CD4-positive, alpha-beta T cell treated with Interleukin-12 subunit alpha and Interleukin-12 subunit beta, for 1 hour (primary cell): ENCODE results near the gene PTBP1.
"Not testable (repeated sequence)": the region's sequence is repeated elsewhere in the genome, so short reads cannot be mapped to it uniquely, and the experiment has no call there.

ENCODE experiments used
- DNase-seq: peaks from one replicate; pipeline ENCODE4 v3.0.0-alpha.2; 2020

The PTBP1 gene

DNA sequence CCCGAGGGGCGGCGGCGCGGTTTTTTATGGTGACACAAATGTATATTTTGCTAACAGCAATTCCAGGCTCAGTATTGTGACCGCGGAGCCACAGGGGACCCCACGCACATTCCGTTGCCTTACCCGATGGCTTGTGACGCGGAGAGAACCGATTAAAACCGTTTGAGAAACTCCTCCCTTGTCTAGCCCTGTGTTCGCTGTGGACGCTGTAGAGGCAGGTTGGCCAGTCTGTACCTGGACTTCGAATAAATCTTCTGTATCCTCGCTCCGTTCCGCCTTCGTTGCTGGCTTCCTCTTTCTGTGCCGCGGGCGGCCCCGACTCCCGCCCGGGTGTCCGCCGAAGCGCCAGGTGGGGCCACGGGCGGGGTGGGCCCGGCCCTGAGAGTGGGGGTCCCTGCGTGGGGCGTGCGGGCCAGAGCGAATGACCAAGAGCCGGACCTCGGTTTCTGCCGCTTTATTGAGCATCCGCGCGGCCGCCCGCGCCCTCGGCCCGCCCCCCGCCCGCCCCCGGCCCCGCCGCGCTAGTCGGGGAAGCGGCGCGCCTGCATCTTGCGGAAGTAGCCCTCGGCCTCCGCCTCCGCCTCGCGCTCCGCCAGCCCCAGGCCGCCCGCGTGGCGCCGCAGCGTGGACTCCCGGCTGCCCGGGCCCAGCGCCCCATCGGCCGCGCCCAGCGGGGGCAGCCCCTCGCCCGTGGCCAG lies 14.9 kb downstream of the PTBP1 start:
- no peak for DNase-seq

DNA sequence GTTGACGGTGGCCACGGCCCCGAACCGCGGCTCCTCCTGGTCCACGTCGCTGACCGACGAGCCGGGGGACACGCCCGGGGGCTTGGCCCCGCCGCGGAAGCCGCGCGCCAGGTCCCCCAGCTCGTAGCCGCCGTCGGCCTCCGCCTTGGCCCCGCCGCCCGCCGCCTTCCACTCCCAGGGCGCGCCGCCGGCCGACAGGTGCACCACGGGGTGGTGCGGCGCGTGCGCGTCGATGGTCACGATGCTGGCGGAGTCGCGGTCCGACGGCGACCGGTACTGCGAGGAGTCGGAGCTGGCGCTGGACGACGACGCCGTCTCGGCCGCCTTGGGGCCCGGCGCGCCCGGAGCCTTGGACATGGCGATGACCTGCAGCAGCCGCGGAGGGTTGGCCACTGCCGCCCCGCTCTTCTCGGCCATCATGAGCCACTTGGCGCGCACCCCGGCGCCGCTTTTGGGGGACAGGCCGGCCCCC lies 15.5 kb downstream of the PTBP1 start:
- DNase-seq: no peak

- DNase-seq: no peak
These were observed 16.2 kb downstream of the PTBP1 start for GRCh38 chr19:813219-814151.

GRCh38 chr19:814152-815078 lies 17.2 kb downstream of the PTBP1 start:
- DNase-seq: no peak

DNA sequence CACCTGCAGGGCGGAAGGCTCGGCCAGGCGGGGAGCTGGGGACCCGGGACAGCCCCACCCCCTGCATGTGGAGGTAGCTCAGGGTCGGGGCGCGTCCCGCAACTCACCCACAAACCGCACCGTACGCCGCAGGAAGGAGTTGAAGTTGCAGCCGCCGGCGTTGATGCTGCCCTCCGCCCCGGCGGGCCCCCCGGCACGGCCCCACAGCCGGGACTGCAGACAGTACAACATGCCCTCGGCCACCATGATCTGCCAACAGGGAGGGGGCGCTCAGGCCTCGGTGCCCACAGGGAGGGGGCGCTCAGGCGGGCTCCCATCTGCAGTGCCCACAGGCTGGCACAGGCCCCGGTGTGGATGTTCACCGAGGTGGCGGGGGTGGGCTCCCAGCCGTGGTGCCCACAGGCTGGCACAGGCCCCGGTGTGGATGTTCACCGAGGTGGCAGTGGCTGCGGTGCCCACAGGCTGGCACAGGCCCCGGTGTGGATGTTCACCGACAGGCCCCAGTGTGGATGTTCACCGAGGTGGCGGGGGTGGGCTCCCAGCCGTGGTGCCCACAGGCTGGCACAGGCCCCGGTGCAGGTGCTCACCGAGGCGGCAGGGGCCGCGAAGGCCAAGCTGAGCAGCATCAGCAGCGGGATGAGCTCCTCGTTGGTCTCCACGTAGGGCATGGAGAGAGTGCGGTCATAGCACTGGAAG lies 18.0 kb downstream of the PTBP1 start:
- DNase-seq: no peak

DNA sequence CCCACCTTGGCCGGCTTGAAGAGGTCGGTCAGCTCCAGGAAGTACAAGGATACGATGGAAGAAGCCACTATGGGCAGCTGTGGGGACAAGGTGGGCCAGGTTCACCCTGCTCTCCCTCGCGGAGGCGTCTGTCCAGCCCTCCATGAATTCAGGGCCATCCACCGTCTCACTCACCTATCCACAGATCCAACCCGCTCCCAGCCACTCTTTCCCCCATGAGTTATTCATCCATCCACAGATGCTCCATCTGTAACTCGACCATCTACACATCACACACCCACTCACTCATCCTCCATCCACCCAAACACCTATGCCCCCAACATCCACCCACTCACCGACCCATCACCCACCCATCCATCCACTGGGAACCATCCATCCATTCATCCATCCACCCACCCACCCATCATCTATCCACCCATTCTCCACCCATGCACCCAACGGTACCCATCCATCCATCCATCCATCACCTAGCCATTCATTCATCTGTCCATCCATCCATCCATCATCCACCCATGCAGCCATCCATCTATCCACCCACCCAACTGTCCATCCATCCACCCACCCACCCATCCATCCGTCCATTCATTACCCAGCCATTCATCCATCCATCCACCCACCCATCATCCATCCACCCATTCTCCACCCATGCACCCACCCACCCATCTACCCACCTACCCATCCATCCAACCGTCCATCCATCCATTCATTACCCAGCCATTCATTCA lies 18.7 kb downstream of the PTBP1 start:
- no peak for DNase-seq

DNA sequence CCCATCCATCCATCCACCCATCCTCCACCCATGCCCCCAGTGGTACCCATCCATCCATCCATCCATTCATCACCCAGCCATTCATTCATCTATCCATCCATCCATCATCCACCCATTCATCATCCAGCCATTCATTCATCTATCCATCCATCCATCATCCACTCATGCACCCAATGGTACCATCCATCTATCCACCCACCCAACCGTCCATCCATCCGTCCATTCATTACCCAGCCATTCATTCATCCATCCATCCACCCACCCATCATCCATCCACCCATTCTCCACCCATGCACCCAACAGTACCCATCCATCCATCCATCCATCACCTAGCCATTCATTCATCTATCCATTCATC lies 19.2 kb downstream of the PTBP1 start:
- no peak for DNase-seq

GRCh38 chr19:820212-820611 lies 23.0 kb downstream of the PTBP1 start:
- not testable (repeated sequence) for DNase-seq

DNA sequence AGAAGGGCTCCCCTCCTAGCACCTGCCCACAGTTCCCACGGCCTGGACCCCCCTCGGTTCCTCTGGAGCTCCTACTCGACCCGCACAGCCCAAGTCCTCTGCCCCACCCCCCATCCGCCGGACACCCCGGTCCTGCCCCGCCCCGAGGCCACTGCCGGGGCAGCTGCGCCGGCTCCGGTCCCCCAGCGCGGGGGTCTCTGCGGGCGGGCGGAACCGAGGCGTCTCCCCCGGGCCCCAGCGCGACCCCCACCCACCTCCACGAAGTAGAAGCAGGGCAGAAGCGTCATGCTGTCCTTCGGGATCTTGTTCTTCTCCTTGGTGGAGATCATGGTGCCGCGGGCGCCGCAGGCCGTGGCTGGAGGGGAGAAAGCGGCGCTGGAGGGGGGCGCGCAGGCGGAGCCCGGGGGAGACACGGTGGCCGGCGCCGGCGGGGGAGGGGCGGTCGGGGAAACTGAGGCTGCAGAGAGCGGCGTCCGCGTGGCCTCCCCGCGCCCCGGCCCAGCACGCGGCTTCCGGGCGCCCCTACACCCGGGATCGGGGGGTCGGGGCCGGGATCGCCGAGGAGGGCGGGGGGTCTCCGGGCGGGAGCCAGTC lies 24.1 kb downstream of the PTBP1 start:
- DNase-seq: no peak

DNA sequence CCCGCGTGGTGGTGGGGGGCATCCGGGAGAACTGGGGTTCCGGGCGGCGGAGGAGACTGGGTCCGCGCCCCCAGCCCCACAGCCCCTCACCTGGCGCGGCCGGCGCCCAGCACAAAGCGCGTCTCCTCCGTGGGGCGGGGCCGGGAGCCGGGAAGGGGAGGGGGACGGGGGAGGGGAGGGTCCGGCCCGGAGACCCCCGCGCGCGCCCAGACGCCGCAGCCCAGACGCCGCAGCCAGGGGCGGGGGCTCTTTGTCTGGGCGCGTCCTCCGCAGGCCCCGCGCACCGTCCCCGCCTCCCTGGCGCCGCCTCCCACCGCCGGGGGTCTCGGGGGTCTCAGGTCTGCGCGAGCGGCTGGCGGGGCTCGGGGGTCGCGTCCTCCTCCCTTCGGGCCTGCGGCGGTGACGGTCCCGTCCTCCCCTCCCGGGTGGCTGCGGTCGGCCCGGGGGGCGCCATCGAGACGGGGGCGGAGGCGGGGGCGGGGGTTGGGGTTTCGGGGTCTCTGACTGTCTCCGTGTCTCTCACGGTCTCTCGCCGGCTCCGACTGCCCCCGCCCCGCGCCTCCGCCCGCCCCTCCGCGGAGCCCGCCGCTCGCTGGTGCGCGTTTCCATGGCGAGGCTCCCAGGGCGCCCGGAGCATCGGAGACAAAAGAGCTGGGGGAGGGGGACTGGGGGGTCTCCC lies 24.7 kb downstream of the PTBP1 start, which contains the start of gene PLPPR3:
PLPPR3 (minus strand) TSS at position 131 of the 679 bp plus-strand sequence. CDS start 396 bp downstream, outside the sequence.
- no peak for DNase-seq

- no peak for DNase-seq
These were observed 26.4 kb downstream of the PTBP1 start for GRCh38 chr19:823565-824121.

DNA sequence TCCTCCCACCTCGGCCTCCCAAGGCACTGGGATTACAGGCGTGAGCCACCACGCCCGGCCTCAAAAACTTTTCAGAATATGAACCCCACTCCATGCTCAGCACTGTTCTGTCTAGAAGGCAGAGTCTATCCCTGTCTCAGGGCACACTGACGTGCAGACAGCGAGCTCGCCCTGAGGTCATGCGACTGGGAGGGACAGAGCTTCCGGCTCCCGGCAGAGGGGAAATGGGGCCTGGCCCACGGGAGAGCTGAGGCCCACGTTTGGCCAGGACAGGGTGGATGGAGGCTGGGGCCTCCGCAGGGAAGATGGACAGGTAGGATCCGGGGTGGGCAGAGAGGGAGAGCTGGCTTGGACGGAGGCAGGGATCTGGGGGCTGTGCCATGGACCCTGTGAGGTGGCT lies 27.6 kb downstream of the PTBP1 start:
- no peak for DNase-seq

DNA sequence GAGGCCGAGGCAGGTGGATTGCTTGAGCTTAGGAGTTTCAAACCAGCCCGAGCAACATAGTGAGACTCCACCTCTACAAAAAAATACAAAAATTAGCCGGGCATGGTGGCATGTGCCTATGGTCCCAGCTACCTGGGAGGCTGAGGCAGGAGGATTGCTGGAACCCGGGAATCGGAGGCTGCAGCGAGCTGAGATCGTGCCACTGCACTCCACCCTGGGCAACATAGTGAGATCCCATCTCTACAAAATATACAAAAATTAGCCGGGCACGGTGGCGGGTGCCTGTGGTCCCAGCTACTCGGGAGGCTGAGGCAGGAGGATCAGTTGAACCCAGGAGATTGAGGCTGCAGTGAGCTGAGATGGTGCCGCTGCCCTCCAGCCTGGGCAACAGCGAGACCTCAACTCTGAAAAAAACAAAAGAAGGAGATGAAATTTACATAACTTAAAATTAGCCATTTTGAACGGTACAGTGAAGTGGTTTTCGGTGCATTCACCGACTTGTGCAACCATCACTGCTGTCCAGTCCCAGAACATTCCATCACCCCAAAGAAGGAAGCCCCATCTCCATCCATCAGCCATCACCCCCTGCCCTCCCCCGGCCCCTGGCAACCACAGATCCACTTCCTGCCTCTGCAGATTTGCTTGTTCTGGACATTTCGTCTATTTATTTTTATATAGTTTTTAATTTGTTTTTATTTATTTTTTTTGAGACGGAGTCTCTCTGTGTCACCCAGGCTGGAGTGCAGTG lies 28.8 kb downstream of the PTBP1 start:
- DNase-seq: no peak

- DNase-seq: no peak
These were observed 30.1 kb downstream of the PTBP1 start for GRCh38 chr19:827314-827709.

- no peak for DNase-seq
These were observed 30.6 kb downstream of the PTBP1 start, which contains the start of gene AZU1 for GRCh38 chr19:827710-828321. Gene AZU1, plus strand, starts transcription at chr19:827837. Its CDS starts 10 bp downstream, at chr19:827847.

DNA sequence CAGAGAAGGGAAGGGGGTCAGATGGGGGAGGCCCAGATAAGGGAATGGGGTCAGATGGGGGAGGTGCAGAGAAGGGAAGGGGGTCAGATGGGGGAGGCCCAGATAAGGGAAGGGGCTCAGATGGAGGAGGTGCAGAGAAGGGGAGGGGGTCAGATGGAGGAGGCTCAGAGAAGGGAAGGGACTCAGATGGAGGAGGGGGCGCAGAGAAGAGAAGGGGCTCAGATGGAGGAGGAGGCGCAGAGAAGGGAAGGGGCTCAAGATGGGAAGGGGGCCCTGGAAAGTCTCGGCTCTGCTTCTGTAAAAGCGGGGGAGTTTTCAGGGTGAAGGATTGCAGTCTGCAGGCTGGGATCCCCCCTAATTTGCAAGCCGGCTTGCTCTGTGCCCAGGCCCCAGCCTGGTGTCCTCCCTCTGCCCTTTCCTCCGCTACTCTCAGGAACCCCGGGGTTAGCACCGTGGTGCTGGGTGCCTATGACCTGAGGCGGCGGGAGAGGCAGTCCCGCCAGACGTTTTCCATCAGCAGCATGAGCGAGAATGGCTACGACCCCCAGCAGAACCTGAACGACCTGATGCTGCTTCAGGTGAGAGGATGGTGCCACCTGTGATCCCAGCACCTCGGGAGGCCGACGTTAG lies 32.0 kb downstream of the PTBP1 start:
- DNase-seq: no peak

GRCh38 chr19:831407-832369 lies 34.4 kb downstream of the PTBP1 start:
- DNase-seq: no peak
